HCT116 (cell line): ENCODE data around the gene SEMA4D. TPM values are rescaled to one million over a fixed set of nuclear protein-coding genes. Genes with fewer than 3 reads are reported as not detected.

Source experiments
- ATAC-seq: fragments of 200-7000 bp; cut with Tn5 transposase; 2 replicates; pipeline ENCODE4 v1.9.1; 2020; ENCODE audit warnings: mild to moderate bottlenecking, moderate library complexity
- BruUV-seq: library from RNA; stranded (reverse); fragments of 400-500 nt; replicated peaks from 2 replicates; lab custom pipeline; 2021; lab: Mats Ljungman, UMichigan
- CTCF ChIA-PET: fragments of 300-600 bp; sonication (Branson Sonifier 250); formaldehyde crosslinking; loops from one replicate; lab custom pipeline; 2021; ENCODE audit warnings: antibody characterized with exemption; lab: Charles Lee
- POLR2A ChIA-PET: fragments of 300-600, 350-600 bp; sonication (Branson Sonifier 250); formaldehyde crosslinking; loops from one replicate; lab custom pipeline; 2021; ENCODE audit warnings: antibody characterized with exemption; lab: Charles Lee
- RAD21 ChIA-PET, 2 experiments: fragments of 300-600 bp; sonication (Branson Sonifier 250); formaldehyde crosslinking; loops; one replicate each; lab custom pipeline; 2023; ENCODE audit warnings: low total read pairs in 2 of 2; ENCODE audit not compliant: uncharacterized antibody in 2 of 2, unreplicated experiment in 2 of 2, low non-redundant PET in 1 of 2; lab: Charles Lee
- DNase-seq: peaks from one replicate; pipeline ENCODE4 v3.0.0-alpha.2; 2010; ENCODE audit warnings: low read depth, low spot score
- H2AFZ ChIP-seq: fragments of 200-600 bp; shearing (Covaris generic), sonication (generic); 2 replicates; pipeline ENCODE4 v1.6.1; 2017; ENCODE audit warnings: low read depth, mixed run types, mixed read lengths, antibody characterized with exemption, low read length; ENCODE audit not compliant: poor library complexity, severe bottlenecking
- H3K27ac ChIP-seq: 2 replicates; pipeline ENCODE4 v1.5.1; 2012; ENCODE audit warnings: low read depth, low read length
- H3K27me3 ChIP-seq: fragments of 200-600 bp; sonication (generic); 2 replicates; pipeline ENCODE4 v1.6.1; 2016; ENCODE audit warnings: mixed run types, low read length, mixed read lengths; ENCODE audit not compliant: insufficient read depth
- H3K36me3 ChIP-seq, 2 experiments: fragments of 200-500 bp in 1 of 2; fragments of 200-600 bp in 1 of 2; sonication (Bioruptor generic) in 1 of 2; sonication (generic) in 1 of 2; 2 replicates each; pipeline versions ENCODE4 v1.5.1 to v1.6.1; 2014 to 2016; ENCODE audit warnings: low read length in 2 of 2, inconsistent platforms in 1 of 2, mixed read lengths in 1 of 2, mixed run types in 1 of 2; ENCODE audit not compliant: insufficient read depth in 2 of 2, control insufficient read depth in 1 of 2
- H3K4me1 ChIP-seq, 2 experiments: fragments of 200-600 bp in 1 of 2; sonication (generic) in 1 of 2; 2 replicates each; pipeline versions ENCODE4 v1.5.1 to v1.6.1; 2012 to 2017; ENCODE audit warnings: low read length in 2 of 2, inconsistent platforms in 1 of 2, mild to moderate bottlenecking in 1 of 2, mixed read lengths in 1 of 2, mixed run types in 1 of 2, moderate library complexity in 1 of 2; ENCODE audit not compliant: insufficient read depth in 2 of 2, control insufficient read depth in 1 of 2
- H3K4me2 ChIP-seq: fragments of 200-600 bp; sonication (generic); 2 replicates; pipeline ENCODE4 v1.6.1; 2017; ENCODE audit warnings: mixed run types, low read length, mixed read lengths
- H3K4me3 ChIP-seq, 2 experiments: fragments of 200-600 bp in 1 of 2; sonication (generic) in 1 of 2; replicated peaks in 1 of 2; 2 replicates each; pipeline ENCODE4 v1.5.1; 2011 to 2016; ENCODE audit warnings: low read length in 2 of 2, control low read depth in 1 of 2, low read depth in 1 of 2, mild to moderate bottlenecking in 1 of 2, mixed read lengths in 1 of 2, mixed run types in 1 of 2
- H3K79me2 ChIP-seq: fragments of 200-600 bp; sonication (generic); 2 replicates; pipeline ENCODE4 v1.6.1; 2017; ENCODE audit warnings: mild to moderate bottlenecking, mixed run types, low read length, moderate library complexity, mixed read lengths; ENCODE audit not compliant: insufficient read depth
- H3K9ac ChIP-seq: fragments of 200-600 bp; sonication (generic); 2 replicates; pipeline ENCODE4 v1.6.1; 2016; ENCODE audit warnings: low read length, mixed read lengths
- H3K9me2 ChIP-seq: fragments of 200-600 bp; sonication (generic), shearing (Covaris generic); 2 replicates; pipeline ENCODE4 v1.6.1; 2017; ENCODE audit warnings: mixed run types, mild to moderate bottlenecking, moderate library complexity; ENCODE audit not compliant: insufficient read depth
- H3K9me3 ChIP-seq, 2 experiments: fragments of 200-500 bp in 1 of 2; fragments of 200-600 bp in 1 of 2; sonication (Bioruptor generic) in 1 of 2; sonication (generic) in 1 of 2; 2 replicates each; pipeline ENCODE4 v1.6.1; 2014 to 2017; ENCODE audit warnings: low read length in 2 of 2, mixed read lengths in 2 of 2, inconsistent platforms in 1 of 2, low read depth in 1 of 2, mild to moderate bottlenecking in 1 of 2, mixed run types in 1 of 2, moderate library complexity in 1 of 2; ENCODE audit not compliant: control insufficient read depth in 1 of 2, insufficient read depth in 1 of 2
- H4K20me1 ChIP-seq: fragments of 200-600 bp; sonication (generic), shearing (Covaris generic); 2 replicates; pipeline ENCODE4 v1.6.1; 2017; ENCODE audit warnings: mixed run types, mild to moderate bottlenecking, moderate library complexity; ENCODE audit not compliant: insufficient read depth
- CEBPB ChIP-seq: IDR thresholded peaks from 2 replicates; pipeline ENCODE4 v1.6.1; 2012; ENCODE audit warnings: low read depth
- EGR1 ChIP-seq: IDR thresholded peaks from 2 replicates; pipeline ENCODE4 v1.6.1; 2012; ENCODE audit warnings: low read depth
- ELF1 ChIP-seq: IDR thresholded peaks from 2 replicates; pipeline ENCODE4 v1.6.1; 2012; ENCODE audit warnings: low read depth, borderline replicate concordance
- EZH2 ChIP-seq: fragments of 200-600 bp; sonication (generic); IDR thresholded peaks from 2 replicates; pipeline ENCODE4 v1.6.1; 2017; ENCODE audit warnings: antibody characterized with exemption, mixed run types
- FOSL1 ChIP-seq: IDR thresholded peaks from 2 replicates; pipeline ENCODE4 v1.6.1; 2012; ENCODE audit warnings: low read depth
- POLR2A ChIP-seq: IDR thresholded peaks from 2 replicates; pipeline ENCODE4 v1.7.0; 2011; ENCODE audit warnings: borderline replicate concordance; ENCODE audit not compliant: insufficient read depth, insufficient read length; ENCODE audit errors: extremely low read depth
- SP1 ChIP-seq: IDR thresholded peaks from 2 replicates; pipeline ENCODE4 v1.6.1; 2012; ENCODE audit warnings: low read depth
- YY1 ChIP-seq: IDR thresholded peaks from 2 replicates; pipeline ENCODE4 v1.6.1; 2011; ENCODE audit warnings: low read length, low read depth, moderate library complexity, mild to moderate bottlenecking; ENCODE audit not compliant: insufficient replicate concordance; ENCODE audit errors: extremely low read depth
- ZFX ChIP-seq: fragments of 450-650 bp; IDR thresholded peaks from 2 replicates; pipeline ENCODE4 v1.6.1; 2017
- intact Hi-C: fragments of 100-400 bp; cut with micrococcal nuclease; formaldehyde crosslinking; loops from 2 replicates; pipeline ENCODE4 v1.10.0; 2022
- total RNA-seq: library from RNA; stranded (reverse); gene quantifications from one replicate; pipeline ENCODE4 v1.2.1, GENCODE V29; 2021; ENCODE audit not compliant: unreplicated experiment
- TF ChIP-seq, protein P1 (sequence below): IDR thresholded peaks from 2 replicates; pipeline ENCODE4 v1.6.1; 2012
- TF ChIP-seq, protein P2 (sequence below): IDR thresholded peaks from 2 replicates; pipeline ENCODE4 v1.6.1; 2012

Gene SEMA4D
- total RNA-seq, 1 experiment from 2014 or later = 32.0 TPM

DNA sequence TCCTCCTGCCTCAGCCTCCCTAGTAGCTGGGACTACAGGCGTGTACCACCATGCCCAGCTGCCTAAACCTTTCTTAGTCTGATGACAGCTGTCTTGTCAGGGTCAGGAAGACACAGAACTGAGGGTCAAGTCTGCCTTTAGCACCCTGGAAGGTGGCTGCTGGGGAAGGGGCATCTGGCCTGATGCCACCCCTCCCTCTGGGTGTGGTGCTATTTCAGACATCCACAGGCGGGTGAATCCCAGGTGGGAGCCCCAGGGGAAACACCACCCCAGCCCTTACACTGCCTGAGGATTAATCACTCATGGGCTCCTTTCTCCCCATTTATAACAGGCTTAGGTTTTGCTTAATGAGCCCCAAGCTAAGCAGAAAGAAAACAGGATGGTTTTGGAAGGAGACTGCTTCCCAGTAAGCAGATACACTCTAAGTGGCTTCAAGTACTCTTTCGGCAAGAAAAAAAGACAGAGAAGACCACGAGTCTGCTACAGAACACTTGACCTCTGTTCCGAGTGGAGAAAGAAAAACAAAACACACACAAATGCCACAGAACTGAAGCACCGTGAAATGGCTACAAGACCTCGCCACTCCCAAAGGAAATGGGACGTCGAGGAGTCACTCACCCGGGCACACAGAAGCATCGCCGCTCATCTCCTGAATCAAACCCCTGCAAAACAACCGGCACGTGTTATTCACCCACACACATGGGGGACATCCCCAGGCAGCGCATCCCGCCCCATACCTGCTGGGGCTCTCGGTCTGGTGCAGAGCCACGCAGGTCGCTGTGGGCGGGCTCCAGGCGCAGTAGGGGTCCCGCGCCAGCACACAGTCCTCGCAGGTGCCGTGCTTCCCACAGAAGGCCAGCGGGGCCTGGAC is 117.2 kb downstream of the SEMA4D start:
- H4K20me1 ChIP-seq = no peaks in the 10 kb centered on the region
- TF ChIP-seq, protein P1, sequence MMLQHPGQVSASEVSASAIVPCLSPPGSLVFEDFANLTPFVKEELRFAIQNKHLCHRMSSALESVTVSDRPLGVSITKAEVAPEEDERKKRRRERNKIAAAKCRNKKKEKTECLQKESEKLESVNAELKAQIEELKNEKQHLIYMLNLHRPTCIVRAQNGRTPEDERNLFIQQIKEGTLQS = no peak
- TF ChIP-seq FOSL1 = no peak
- no peak for TF ChIP-seq CEBPB
- TF ChIP-seq POLR2A = no peak
- no peak for TF ChIP-seq YY1
- TF ChIP-seq SP1 = no peak
- TF ChIP-seq, all 23 proteins: peak for 0
- ChIA-PET RAD21 (no interaction called here), POLR2A (no interaction called here), CTCF (no interaction called here)
- Histone ChIP-seq H3K9me2 (no peaks in the 10 kb centered on the region), H3K27me3 (no peaks in the 10 kb centered on the region), H3K79me2 (no peaks in the 10 kb centered on the region), H3K4me1 (no peaks in the 10 kb centered on the region), H3K9me3 (no peaks in the 10 kb centered on the region), H2AFZ (no peak overlapping the region), H3K9ac (no peak overlapping the region), H3K4me3 (no peak overlapping the region), H3K36me3 (peaks cover 0 to 3% of the 10 kb centered on the region in 2 experiments; a peak in 2 of 4 replicates), H3K27ac (no peak overlapping the region), H3K4me2 (no peak overlapping the region)
- intact Hi-C loops = no loop called here
- no TSS peak for BruUV-seq
- ATAC-seq (no peak), DNase-seq (no peak)

GRCh38 chr9:89379508-89380115 is 118.3 kb downstream of the SEMA4D start:
- Histone ChIP-seq H3K27me3 (no peaks in the 10 kb centered on the region), H4K20me1 (no peaks in the 10 kb centered on the region), H3K4me2 (no peak overlapping the region), H3K79me2 (no peaks in the 10 kb centered on the region), H3K27ac (no peak overlapping the region), H3K4me1 (no peaks in the 10 kb centered on the region), H3K9me2 (no peaks in the 10 kb centered on the region), H3K4me3 (no peak overlapping the region), H3K36me3 (peaks cover 0 to 3% of the 10 kb centered on the region in 2 experiments; a peak in 2 of 4 replicates), H2AFZ (no peak overlapping the region), H3K9ac (no peak overlapping the region), H3K9me3 (no peaks in the 10 kb centered on the region)
- ChIA-PET RAD21 (no interaction called here), POLR2A (no interaction called here), CTCF (no interaction called here)
- DNase-seq (no peak), ATAC-seq (no peak)
- no TSS peak for BruUV-seq
- intact Hi-C loops = no loop called here
- TF ChIP-seq ZFX (no peak), EGR1 (no peak), SP1 (no peak), ELF1 (no peak), YY1 (no peak), CEBPB (no peak), EZH2 (no peak)
- TF ChIP-seq, protein P2, sequence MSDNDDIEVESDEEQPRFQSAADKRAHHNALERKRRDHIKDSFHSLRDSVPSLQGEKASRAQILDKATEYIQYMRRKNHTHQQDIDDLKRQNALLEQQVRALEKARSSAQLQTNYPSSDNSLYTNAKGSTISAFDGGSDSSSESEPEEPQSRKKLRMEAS = no peak
